ENCODE data around the gene PEX14.

DNA sequence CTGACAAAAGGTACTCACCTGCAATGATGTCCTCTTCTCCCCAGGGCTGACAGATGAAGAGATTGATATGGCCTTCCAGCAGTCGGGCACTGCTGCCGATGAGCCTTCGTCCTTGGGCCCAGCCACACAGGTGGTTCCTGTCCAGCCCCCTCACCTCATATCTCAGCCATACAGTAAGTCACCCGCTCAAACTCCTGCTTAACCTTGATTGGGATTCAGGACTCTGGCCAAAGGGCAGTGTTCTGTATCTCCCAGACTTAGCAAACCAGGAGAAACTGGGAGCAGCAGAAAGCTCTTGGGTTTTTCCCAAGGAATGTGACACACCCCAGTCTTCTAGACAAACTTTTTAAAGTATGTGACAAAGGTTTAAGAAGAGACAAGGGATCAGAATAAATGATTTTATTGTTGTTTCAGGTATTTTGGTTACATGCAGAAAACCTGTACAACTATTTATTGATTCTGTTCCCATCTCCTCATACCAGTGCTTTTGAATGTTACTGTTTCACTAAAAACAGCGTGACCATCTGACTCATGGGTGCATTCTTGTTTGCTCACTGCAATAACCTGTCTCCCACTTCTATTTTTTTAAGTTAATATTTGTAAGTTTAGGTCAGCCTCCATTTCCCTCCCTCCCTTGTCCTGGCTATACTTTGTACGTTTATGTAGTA, 124.6 kb downstream of the PEX14 start:
- no peak for TF ChIP-seq CTCF (IDR thresholded peaks at IDR 0.05)
- no peak for TF ChIP-seq POLR2AphosphoS5 (IDR thresholded peaks at IDR 0.05; ENCODE audit: low read depth, low read length)
- no peak for TF ChIP-seq SIN3A (IDR thresholded peaks at IDR 0.05; ENCODE audit: borderline replicate concordance, insufficient read depth, low read depth, low read length)
- no peak for TF ChIP-seq TCF7L2 (IDR thresholded peaks at IDR 0.05; ENCODE audit: low read depth, low read length)

Data from Panc1 (cell line).